SIG-M5 treated with dmso at 0.1 percent for 504 hours (cell line): ENCODE results near the gene CPNE9.

Experiments used
- DNase-seq: peaks from one replicate; lab custom pipeline; 2025; ENCODE audit not compliant: unreplicated experiment; lab: John Stamatoyannopoulos, UW

Gene CPNE9

DNA sequence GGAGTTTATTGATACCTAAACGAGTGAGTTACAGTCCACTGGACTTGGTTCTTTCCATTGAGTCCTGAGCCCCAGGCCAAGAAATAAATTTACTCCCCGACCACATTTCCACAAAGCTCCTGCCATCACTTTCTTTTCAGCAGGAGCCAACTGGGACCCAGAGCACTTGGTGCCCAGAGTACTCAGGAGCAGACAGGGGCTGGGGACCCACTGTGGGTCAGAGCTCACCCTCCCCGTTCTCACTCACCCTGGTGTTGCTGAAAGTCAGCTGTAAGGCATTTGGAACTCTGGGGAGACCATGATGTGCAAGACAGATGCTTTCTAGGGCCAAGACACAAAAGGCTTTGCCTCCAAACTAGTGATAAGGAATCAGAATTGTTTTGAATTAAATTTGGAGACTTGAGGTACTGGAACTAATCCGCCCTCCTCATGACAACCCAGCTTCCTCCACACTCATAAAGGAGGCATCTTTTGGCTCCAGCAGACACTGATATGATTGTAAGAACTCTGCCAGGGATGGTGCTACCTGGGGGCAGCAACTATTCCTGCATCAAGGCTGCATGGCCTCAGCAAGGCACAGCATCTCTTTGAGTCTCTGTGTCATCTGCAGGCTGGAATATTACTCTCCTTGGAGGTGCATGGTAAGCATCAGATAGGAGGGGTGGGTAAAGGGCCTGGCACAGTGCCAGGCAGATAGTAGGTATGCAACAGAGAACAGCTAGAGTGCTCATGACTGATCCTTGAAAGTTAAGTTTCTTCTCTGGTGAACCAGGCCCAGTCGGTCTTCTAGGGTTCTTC, 73.5 kb downstream of the CPNE9 start:
- no peak for DNase-seq

DNA sequence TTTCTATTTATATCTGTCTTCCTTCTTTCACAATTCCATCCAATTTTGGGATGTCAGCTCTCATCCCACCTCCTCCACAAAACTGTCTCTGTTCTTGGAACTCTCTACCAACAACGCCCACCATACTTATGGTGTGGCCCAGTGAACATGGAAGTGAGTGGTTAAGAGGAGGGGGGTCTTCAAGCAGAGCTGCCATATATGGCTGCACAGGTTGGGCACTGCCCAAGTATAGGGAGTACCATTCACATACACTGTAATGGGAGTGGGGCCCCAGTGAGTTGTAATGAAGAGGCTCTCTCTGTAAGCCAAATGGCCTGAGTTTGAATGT, 74.0 kb downstream of the CPNE9 start:
- DNase-seq: no peak

DNA sequence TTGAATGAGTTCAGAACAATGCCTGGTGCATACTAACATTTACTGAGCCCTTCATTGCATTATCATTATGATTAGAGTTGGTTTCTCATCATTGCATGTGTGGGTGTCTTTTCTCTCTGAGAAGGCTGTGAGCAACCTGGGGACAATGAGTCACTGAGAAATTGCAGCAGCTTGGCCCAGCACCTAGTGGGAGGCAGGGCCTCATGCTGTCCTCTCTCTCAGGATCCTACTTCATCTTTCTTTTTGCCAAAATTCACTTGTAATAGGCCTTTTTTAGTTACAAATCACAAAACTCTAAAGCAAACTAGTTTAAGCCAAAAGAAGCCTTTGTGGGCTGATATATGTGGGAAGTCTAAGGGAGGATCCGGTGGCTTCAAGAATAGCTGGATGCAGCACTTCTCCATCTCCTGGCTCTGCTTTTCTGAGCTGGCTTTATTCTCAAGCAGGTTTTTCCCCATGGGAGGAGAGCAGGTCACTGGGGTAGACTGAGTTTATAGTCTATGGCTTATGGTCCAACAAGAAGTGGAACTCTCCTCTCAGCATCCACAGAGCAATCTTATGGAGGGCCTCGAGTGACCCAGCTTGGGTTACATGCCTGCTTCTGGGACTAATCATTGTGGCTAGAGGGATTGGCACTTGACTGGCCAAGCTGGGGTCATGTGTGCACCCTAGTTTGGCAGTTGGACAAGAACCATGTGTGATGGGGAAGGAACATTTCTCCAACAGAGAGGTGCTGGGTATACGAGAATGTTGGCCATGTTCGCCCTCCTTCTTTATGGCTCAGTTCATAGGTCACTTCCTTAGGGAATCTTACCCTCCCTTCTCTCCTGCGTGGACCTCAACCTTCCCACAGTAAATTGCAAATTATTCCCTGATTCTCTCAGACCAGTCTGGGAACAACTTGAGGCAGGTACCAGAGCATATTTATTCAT, 74.8 kb downstream of the CPNE9 start:
- peak; percentile 58 for DNase-seq

DNA sequence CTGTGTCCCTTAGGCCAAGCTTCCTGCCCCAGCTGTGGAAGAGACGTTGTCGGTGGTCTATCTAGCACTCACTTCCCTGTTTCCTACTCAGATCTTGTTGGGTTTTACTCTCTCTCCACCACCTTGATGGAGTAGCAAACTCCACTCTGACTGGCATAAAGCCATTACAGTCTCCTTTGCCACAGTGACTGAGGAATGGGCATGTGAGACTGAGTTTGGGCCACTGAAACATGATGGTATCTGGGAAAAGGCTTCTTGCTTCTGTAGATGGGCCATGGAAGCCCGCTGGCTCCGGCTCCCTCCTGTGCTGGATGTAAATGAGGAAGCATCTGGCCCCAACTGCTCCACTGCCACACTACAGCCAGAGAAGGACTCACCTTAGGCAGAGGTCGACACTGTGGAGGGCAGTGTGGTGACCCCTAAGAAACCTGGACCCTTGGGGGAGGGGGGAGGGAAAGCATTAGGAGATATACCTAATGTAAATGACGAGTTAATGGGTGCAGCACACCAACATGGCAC, 75.5 kb downstream of the CPNE9 start:
- peak; percentile 28 for DNase-seq
